ENCODE data around the gene PRKAR2A. TPM values are rescaled to one million over a fixed set of nuclear protein-coding genes. Genes with fewer than 3 reads are reported as not detected.
"Not testable (repeated sequence)": the region's sequence is repeated elsewhere in the genome, so short reads cannot be mapped to it uniquely, and the experiment has no call there.

The PRKAR2A gene
- total RNA-seq, 5 donors from 2014 or later (not counting 1 experiment from before 2014, with no cell fraction given): 30.9 to 51.8 (median 49.0) TPM

DNA sequence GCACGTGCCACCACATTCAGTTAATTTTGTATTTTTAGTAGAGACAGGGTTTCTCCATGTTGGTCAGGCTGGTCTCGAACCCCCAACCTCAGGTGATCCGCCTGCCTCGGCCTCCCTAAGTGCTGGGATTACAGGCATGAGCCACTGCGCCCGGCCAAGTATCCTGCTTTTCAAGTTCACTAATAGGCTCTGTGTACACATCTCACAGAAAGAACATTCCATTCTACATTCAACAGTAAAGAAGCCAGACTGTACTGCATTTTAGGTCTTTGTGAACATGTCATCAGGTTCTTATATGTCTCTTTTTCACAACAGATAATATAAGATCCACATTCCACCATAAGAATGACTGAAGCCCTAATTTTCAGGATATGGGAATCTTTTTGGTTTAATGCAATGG, 88.1 kb downstream of the PRKAR2A start:
- H3K27ac Mint-ChIP-seq; ATAC-seq (replicated peaks in 1 of 4); H3K4me1 Mint-ChIP-seq; H3K9me3 Mint-ChIP-seq; H3K4me3 Mint-ChIP-seq; H3K27me3 ChIP-seq (replicated peaks in 1 of 2; ENCODE audit: control insufficient read depth in 2 of 2, extremely low read depth in 1 of 2, insufficient read depth in 2 of 2, low read length in 1 of 2); H3K27me3 Mint-ChIP-seq; DNase-seq; H3K4me1 ChIP-seq (ENCODE audit: control insufficient read depth in 1 of 2, extremely low read depth in 1 of 2, insufficient read depth in 2 of 2, low read length in 2 of 2); H3K27ac ChIP-seq (ENCODE audit: low read length); H3K9me3 ChIP-seq; H3K4me3 ChIP-seq (ENCODE audit: control insufficient read depth in 1 of 2, extremely low read depth in 1 of 2, low read length in 1 of 2); POLR2A ChIA-PET: not testable (repeated sequence)
- peaks cover 41% of the 10 kb centered on the region for H3K36me3 Mint-ChIP-seq
- peaks cover under 1 to 44% of the 10 kb centered on the region in 2 donors for H3K36me3 ChIP-seq (ENCODE audit: control insufficient read depth in 2 of 2, extremely low read depth in 1 of 2, insufficient read depth in 1 of 2, low read length in 1 of 2)
- 94% methylated on average over 6 of the region's 6 CpGs for WGBS (ENCODE audit: insufficient coverage)
- CTCF ChIA-PET: interaction anchor here in 1 of 2 donors (0.6 kb wide), 1 partner anchor 359 kb away, joined by 4 read pairs; no protein-coding TSS in a partner anchor

DNA sequence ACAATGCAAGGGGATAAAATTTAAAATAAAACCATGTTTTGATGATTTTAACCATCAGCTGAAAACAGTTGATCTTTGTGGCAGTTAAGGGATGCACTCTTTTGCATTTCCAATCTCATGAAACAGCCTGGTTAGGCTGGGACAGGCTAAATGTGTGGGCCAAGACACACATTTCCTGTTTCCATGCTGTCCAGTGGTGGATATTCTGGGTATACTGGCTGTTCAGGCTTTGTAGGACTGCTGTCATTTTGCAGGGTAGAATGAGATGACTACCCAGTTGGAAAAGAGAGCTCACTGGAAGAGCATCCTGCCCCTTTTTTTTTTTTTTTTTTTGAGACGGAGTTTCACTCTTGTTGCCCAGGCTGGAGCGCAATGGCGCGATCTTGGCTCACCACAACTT, 88.6 kb downstream of the PRKAR2A start:
- no peaks in the 10 kb centered on the region for H3K9me3 Mint-ChIP-seq
- H3K27ac Mint-ChIP-seq: no peak overlapping the region
- no peaks in the 10 kb centered on the region for H3K4me1 Mint-ChIP-seq
- WGBS (ENCODE audit: insufficient coverage): no CpG with 5 or more reads among the region's 4 CpGs
- no peak overlapping the region for H3K27ac ChIP-seq (ENCODE audit: low read length)
- H3K36me3 Mint-ChIP-seq: peaks cover 38% of the 10 kb centered on the region
- no peaks in the 10 kb centered on the region for H3K27me3 Mint-ChIP-seq
- H3K36me3 ChIP-seq (ENCODE audit: control insufficient read depth in 2 of 2, extremely low read depth in 1 of 2, insufficient read depth in 1 of 2, low read length in 1 of 2): peaks cover 0 to 40% of the 10 kb centered on the region in 2 donors
- ChIA-PET CTCF (interaction anchor here in 1 of 2 donors (0.6 kb wide), 1 partner anchor 359 kb away, joined by 4 read pairs; no protein-coding TSS in a partner anchor), POLR2A (no interaction called here)
- H3K4me1 ChIP-seq (ENCODE audit: control insufficient read depth in 1 of 2, extremely low read depth in 1 of 2, insufficient read depth in 2 of 2, low read length in 2 of 2): no peaks in the 10 kb centered on the region
- no peak overlapping the region for H3K4me3 ChIP-seq (ENCODE audit: control insufficient read depth in 1 of 2, extremely low read depth in 1 of 2, low read length in 1 of 2)
- no peaks in the 10 kb centered on the region for H3K9me3 ChIP-seq
- no peak for DNase-seq
- no peaks in the 10 kb centered on the region for H3K27me3 ChIP-seq (replicated peaks in 1 of 2; ENCODE audit: control insufficient read depth in 2 of 2, extremely low read depth in 1 of 2, insufficient read depth in 2 of 2, low read length in 1 of 2)
- H3K4me3 Mint-ChIP-seq: no peak overlapping the region
- ATAC-seq (replicated peaks in 1 of 4): no peak

DNA sequence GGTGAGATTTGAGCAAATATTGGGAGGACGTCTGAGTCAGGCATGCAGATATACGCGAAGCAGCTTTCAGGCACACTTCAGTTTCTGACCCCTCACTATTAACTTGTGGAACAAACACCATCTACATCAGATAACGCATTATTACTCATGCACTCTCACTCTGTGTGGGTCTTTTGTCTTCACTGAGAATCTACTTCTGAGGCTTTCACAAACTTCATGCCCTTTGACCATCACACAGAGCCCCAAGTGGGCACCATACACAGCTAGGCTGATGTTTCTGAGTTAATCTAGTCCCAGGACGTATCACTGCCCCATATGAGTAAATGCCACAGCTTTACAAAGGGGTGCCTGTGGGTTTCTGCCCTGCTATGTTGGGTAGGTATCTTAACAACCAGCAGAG, 91.0 kb downstream of the PRKAR2A start:
- Histone ChIP-seq H3K27ac (ENCODE audit: low read length) (no peak overlapping the region), H3K27me3 (replicated peaks in 1 of 2; ENCODE audit: control insufficient read depth in 2 of 2, extremely low read depth in 1 of 2, insufficient read depth in 2 of 2, low read length in 1 of 2) (no peaks in the 10 kb centered on the region), H3K4me1 (ENCODE audit: control insufficient read depth in 1 of 2, extremely low read depth in 1 of 2, insufficient read depth in 2 of 2, low read length in 2 of 2) (no peaks in the 10 kb centered on the region), H3K36me3 (ENCODE audit: control insufficient read depth in 2 of 2, extremely low read depth in 1 of 2, insufficient read depth in 1 of 2, low read length in 1 of 2) (peaks cover 4 to 39% of the 10 kb centered on the region in 2 donors), H3K4me3 (ENCODE audit: control insufficient read depth in 1 of 2, extremely low read depth in 1 of 2, low read length in 1 of 2) (no peak overlapping the region), H3K9me3 (no peaks in the 10 kb centered on the region)
- H3K9me3 Mint-ChIP-seq: no peaks in the 10 kb centered on the region
- ATAC-seq (replicated peaks in 1 of 4) (no peak), DNase-seq (no peak)
- H3K4me1 Mint-ChIP-seq: no peaks in the 10 kb centered on the region
- no peak overlapping the region for H3K4me3 Mint-ChIP-seq
- ChIA-PET POLR2A (no interaction called here), CTCF (interaction anchor here in 1 of 2 donors (0.7 kb wide), 1 partner anchor 194 kb away, joined by 4 read pairs; no protein-coding TSS in a partner anchor)
- no CpG with 5 or more reads among the region's 5 CpGs for WGBS (ENCODE audit: insufficient coverage)
- H3K36me3 Mint-ChIP-seq: peaks cover 31% of the 10 kb centered on the region
- no peaks in the 10 kb centered on the region for H3K27me3 Mint-ChIP-seq
- H3K27ac Mint-ChIP-seq: no peak overlapping the region

DNA sequence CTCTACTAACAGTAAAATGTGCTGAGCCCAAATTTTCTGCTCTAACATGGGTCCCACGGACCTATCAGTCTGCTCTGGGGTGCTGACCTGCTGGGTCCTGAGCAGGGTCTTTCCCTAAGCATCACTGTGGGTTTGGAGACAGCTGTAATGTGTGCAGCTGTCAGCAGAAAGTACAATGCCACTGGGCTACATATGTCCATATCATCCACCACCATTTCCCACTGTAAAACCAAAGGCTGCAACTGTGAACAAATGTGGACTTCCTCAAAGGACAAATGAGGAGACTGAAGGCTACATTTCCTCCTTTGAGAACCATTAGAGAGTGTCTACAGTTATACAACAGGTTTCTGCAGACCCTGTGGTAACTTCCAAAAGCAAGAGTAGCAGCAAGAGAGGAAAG, 96.8 kb downstream of the PRKAR2A start:
- Mint-ChIP-seq H3K4me3 (no peak overlapping the region), H3K4me1 (no peaks in the 10 kb centered on the region), H3K9me3 (no peaks in the 10 kb centered on the region), H3K27ac (no peak overlapping the region), H3K36me3 (peaks cover 34% of the 10 kb centered on the region), H3K27me3 (no peaks in the 10 kb centered on the region)
- Histone ChIP-seq H3K4me3 (ENCODE audit: control insufficient read depth in 1 of 2, extremely low read depth in 1 of 2, low read length in 1 of 2) (no peak overlapping the region), H3K27ac (ENCODE audit: low read length) (no peak overlapping the region), H3K4me1 (ENCODE audit: control insufficient read depth in 1 of 2, extremely low read depth in 1 of 2, insufficient read depth in 2 of 2, low read length in 2 of 2) (no peaks in the 10 kb centered on the region), H3K36me3 (ENCODE audit: control insufficient read depth in 2 of 2, extremely low read depth in 1 of 2, insufficient read depth in 1 of 2, low read length in 1 of 2) (peaks cover 9 to 39% of the 10 kb centered on the region in 2 donors), H3K27me3 (replicated peaks in 1 of 2; ENCODE audit: control insufficient read depth in 2 of 2, extremely low read depth in 1 of 2, insufficient read depth in 2 of 2, low read length in 1 of 2) (no peaks in the 10 kb centered on the region), H3K9me3 (no peaks in the 10 kb centered on the region)
- POLR2A ChIA-PET: no interaction called here
- ATAC-seq (replicated peaks in 1 of 4): no peak
- WGBS (ENCODE audit: insufficient coverage): no CpG with 5 or more reads among the region's 1 CpG
- no peak for DNase-seq
- CTCF ChIA-PET: no interaction called here

DNA sequence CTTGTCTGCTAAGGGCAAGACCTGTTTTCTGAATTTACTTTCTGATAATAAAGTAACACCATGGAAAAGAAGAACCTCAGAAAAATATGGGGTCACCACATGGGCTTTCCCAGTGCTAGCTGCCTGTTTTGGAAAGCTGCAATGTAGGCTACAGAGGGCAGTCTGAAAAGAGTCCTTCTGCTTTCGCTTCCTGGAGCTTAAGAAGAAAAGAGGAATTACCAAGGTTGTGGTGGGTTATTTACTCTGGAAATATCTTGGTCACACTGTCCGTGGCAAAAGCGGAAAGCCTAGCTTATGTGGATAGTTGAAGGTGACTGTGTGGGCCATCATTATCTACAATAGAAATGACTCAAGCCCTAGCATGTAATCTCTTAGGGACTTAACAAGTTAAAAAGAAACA, 98.9 kb downstream of the PRKAR2A start:
- POLR2A ChIA-PET: interaction anchor here in 1 of 2 donors (0.7 kb wide), 1 partner anchor 33 kb away, joined by 3 read pairs; no protein-coding TSS in a partner anchor
- Mint-ChIP-seq H3K36me3 (peaks cover 37% of the 10 kb centered on the region), H3K9me3 (no peaks in the 10 kb centered on the region), H3K4me3 (no peak overlapping the region), H3K27ac (no peak overlapping the region), H3K4me1 (no peaks in the 10 kb centered on the region), H3K27me3 (no peaks in the 10 kb centered on the region)
- no peak overlapping the region for H3K4me3 ChIP-seq (ENCODE audit: control insufficient read depth in 1 of 2, extremely low read depth in 1 of 2, low read length in 1 of 2)
- H3K27me3 ChIP-seq (replicated peaks in 1 of 2; ENCODE audit: control insufficient read depth in 2 of 2, extremely low read depth in 1 of 2, insufficient read depth in 2 of 2, low read length in 1 of 2): no peaks in the 10 kb centered on the region
- H3K27ac ChIP-seq (ENCODE audit: low read length): no peak overlapping the region
- ATAC-seq (replicated peaks in 1 of 4): no peak
- peaks cover 9 to 35% of the 10 kb centered on the region in 2 donors for H3K36me3 ChIP-seq (ENCODE audit: control insufficient read depth in 2 of 2, extremely low read depth in 1 of 2, insufficient read depth in 1 of 2, low read length in 1 of 2)
- CTCF ChIA-PET: no interaction called here
- no peaks in the 10 kb centered on the region for H3K9me3 ChIP-seq
- no peaks in the 10 kb centered on the region for H3K4me1 ChIP-seq (ENCODE audit: control insufficient read depth in 1 of 2, extremely low read depth in 1 of 2, insufficient read depth in 2 of 2, low read length in 2 of 2)
- no CpG with 5 or more reads among the region's 3 CpGs for WGBS (ENCODE audit: insufficient coverage)
- DNase-seq: no peak

DNA sequence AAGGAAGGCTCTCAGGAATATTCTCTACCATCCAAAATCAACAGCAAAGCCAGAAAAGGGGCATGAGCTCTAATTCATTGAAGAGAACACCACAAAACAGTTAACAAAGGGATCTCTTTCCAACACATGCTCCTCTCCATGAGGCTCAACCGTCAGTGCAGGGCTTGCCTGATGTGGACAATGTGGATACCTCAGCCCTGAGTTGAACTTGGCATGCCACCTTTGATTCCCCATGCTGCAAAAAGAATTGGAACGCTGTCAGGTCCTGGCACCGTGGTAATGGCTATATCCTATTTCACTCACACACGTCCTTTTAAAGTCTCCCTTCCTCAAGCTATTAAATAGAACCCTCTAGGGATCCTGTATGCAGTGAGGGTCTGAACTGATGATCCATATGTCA, 100.0 kb downstream of the PRKAR2A start:
- ChIA-PET CTCF (interaction anchor here in 1 of 2 donors (0.7 to 1.0 kb wide), 2 partner anchors 9 to 704 kb away, joined by 4 to 5 read pairs; no protein-coding TSS in a partner anchor), POLR2A (no interaction called here)
- ATAC-seq (replicated peaks in 1 of 4) (no peak), DNase-seq (no peak)
- 100% methylated on average over 1 of the region's 4 CpGs for WGBS (ENCODE audit: insufficient coverage)
- Histone ChIP-seq H3K36me3 (ENCODE audit: control insufficient read depth in 2 of 2, extremely low read depth in 1 of 2, insufficient read depth in 1 of 2, low read length in 1 of 2) (peaks cover 9 to 35% of the 10 kb centered on the region in 2 donors), H3K27me3 (replicated peaks in 1 of 2; ENCODE audit: control insufficient read depth in 2 of 2, extremely low read depth in 1 of 2, insufficient read depth in 2 of 2, low read length in 1 of 2) (no peaks in the 10 kb centered on the region), H3K4me1 (ENCODE audit: control insufficient read depth in 1 of 2, extremely low read depth in 1 of 2, insufficient read depth in 2 of 2, low read length in 2 of 2) (no peaks in the 10 kb centered on the region), H3K4me3 (ENCODE audit: control insufficient read depth in 1 of 2, extremely low read depth in 1 of 2, low read length in 1 of 2) (no peak overlapping the region), H3K9me3 (no peaks in the 10 kb centered on the region), H3K27ac (ENCODE audit: low read length) (no peak overlapping the region)
- Mint-ChIP-seq H3K4me3 (no peak overlapping the region), H3K36me3 (peaks cover 34% of the 10 kb centered on the region), H3K4me1 (no peaks in the 10 kb centered on the region), H3K9me3 (no peaks in the 10 kb centered on the region), H3K27ac (no peak overlapping the region), H3K27me3 (no peaks in the 10 kb centered on the region)
